ENCODE data around the gene INCENP.

The INCENP gene

DNA sequence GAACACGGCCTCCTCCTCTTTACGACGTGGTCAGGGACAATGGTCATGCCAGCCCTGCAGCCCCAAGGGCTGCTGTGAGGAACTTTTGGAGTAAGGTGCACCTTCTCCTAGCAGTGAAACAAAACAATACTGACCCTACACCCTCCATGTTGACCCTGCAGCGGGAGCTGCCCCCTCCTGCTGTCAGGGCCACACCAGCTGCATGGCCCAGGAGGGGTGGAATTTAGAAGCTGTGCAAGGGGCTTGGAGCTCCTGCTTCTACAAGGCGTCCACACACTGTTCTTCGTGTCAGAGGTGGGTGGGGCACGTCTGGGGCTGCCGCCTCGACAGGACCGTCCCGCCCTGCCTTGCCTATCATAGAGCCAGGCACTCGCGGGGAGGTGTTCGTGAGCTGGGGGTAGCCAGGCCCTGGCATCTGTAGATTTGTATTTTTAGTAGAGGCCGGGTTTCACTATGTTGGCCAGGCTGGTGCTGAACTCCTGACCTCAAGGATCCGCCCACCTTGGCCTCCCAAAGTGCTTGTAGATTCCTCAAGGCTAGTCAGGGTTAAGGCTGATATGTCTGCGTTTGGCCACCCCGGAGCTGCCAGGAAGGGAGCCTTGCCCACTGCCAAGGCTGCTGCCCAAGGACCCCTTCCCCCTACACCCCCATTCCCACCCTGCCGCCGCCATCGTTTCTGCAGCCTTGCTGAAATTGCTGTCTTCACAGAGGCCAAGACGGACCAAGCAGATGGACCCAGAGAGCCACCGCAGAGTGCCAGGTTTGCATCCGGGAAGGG, 15.9 kb downstream of the INCENP start (continued):
- TF ChIP-seq ZNF560 (tag by site-specific recombination; IDR thresholded peaks at IDR 0.05; ENCODE audit: borderline replicate concordance) = no peak
- no peak for TF ChIP-seq ZNF549 (tag by site-specific recombination; IDR thresholded peaks at IDR 0.05)
- no peak for TF ChIP-seq ZNF660 (tag by site-specific recombination; IDR thresholded peaks at IDR 0.05)
- no peak for TF ChIP-seq ZNF654 (tag by site-specific recombination; IDR thresholded peaks at IDR 0.05; ENCODE audit: low read depth)

DNA sequence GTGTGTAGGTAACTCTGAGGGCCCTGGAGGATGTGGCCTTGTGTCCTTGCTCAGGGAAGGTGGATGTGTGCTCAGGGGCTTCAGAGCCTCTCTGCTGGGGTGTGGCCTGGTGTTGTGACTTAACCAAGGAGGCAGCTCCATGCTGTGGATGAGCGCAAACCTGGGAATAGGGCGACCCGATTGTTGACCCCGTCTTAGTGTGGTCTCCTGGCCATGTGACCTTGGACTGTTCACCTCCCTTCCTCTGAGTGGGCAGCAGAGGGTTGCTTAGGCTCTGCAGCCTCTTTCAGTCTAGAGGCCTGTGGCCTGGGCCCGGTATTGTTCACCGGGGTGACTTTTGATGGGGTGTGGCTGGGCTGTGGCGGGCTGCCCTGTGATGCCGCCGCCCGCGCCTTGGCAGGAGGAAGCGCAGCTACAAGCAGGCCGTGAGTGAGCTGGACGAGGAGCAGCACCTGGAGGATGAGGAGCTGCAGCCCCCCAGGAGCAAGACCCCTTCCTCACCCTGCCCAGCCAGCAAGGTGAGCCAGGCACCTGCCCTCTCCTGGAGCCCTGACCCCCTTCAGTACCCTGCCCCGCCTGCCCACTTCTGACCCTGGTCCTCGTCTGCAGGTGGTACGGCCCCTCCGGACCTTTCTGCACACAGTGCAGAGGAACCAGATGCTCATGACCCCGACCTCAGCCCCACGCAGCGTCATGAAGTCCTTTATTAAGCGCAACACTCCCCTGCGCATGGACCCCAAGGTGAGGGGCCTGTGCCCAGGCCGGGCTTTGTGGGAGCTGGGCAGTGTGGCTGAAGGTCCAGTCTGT, 16.7 kb downstream of the INCENP start:
- H3K9me3 ChIP-seq (ENCODE audit: control insufficient read depth, insufficient read depth, low read depth, low read length) = no peaks in the 10 kb centered on the region

GRCh38 chr11:62141111-62142042, 17.6 kb downstream of the INCENP start:
- no peak overlapping the region for H3K27ac ChIP-seq (ENCODE audit: extremely low read depth, low read depth, low read length)
- H3K36me3 ChIP-seq (ENCODE audit: control insufficient read depth in 2 of 2, insufficient read depth in 1 of 2, low read length in 2 of 2) = peaks cover under 1 to 98% of the 10 kb centered on the region in 2 experiments; a peak in 2 of 3 replicates
- no peak overlapping the region for H3K4me3 ChIP-seq (ENCODE audit: low read depth, low read length)
- no peaks in the 10 kb centered on the region for H3K4me1 ChIP-seq (ENCODE audit: control insufficient read depth, insufficient read depth, low read length)
- ChIA-PET POLR2A (no interaction called here), CTCF (no interaction called here)
- TF ChIP-seq PRDM10 (tag by site-specific recombination; IDR thresholded peaks at IDR 0.05) = no peak
- TF ChIP-seq ZNF335 (tag by site-specific recombination; conservative IDR thresholded peaks at IDR 0.05) = no peak
- TF ChIP-seq, protein P1, sequence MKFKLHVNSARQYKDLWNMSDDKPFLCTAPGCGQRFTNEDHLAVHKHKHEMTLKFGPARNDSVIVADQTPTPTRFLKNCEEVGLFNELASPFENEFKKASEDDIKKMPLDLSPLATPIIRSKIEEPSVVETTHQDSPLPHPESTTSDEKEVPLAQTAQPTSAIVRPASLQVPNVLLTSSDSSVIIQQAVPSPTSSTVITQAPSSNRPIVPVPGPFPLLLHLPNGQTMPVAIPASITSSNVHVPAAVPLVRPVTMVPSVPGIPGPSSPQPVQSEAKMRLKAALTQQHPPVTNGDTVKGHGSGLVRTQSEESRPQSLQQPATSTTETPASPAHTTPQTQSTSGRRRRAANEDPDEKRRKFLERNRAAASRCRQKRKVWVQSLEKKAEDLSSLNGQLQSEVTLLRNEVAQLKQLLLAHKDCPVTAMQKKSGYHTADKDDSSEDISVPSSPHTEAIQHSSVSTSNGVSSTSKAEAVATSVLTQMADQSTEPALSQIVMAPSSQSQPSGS (tag by site-specific recombination; IDR thresholded peaks at IDR 0.05; ENCODE audit: low read depth) = no peak
- no peak for TF ChIP-seq ZNF510 (tag by site-specific recombination; IDR thresholded peaks at IDR 0.05; ENCODE audit: insufficient replicate concordance)
- TF ChIP-seq IKZF3 (tag by site-specific recombination; IDR thresholded peaks at IDR 0.05) = no peak
- H3K9me3 ChIP-seq (ENCODE audit: control insufficient read depth, insufficient read depth, low read depth, low read length) = no peaks in the 10 kb centered on the region

More for the DNA sequence above, 16.7 kb downstream of the INCENP start:
- no peaks in the 10 kb centered on the region for H3K4me1 ChIP-seq (ENCODE audit: control insufficient read depth, insufficient read depth, low read length)
- H3K4me3 ChIP-seq (ENCODE audit: low read depth, low read length) = no peak overlapping the region
- H3K36me3 ChIP-seq (ENCODE audit: control insufficient read depth in 2 of 2, insufficient read depth in 1 of 2, low read length in 2 of 2) = peaks cover 5 to 94% of the 10 kb centered on the region in 2 experiments; a peak in 2 of 3 replicates
- TF ChIP-seq SP7 (tag by site-specific recombination; IDR thresholded peaks at IDR 0.05) (no peak), ZNF174 (tag by site-specific recombination; IDR thresholded peaks at IDR 0.05) (no peak), ZNF302 (tag by site-specific recombination; IDR thresholded peaks at IDR 0.05; ENCODE audit: low read depth) (no peak), ZNF366 (tag by site-specific recombination; conservative IDR thresholded peaks at IDR 0.05) (no peak), SALL2 (tag by site-specific recombination; IDR thresholded peaks at IDR 0.05; ENCODE audit: borderline replicate concordance) (no peak), KLF7 (tag by site-specific recombination; IDR thresholded peaks at IDR 0.05; ENCODE audit: borderline replicate concordance) (no peak), ZNF624 (tag by site-specific recombination; IDR thresholded peaks at IDR 0.05) (no peak), TRIM28 (IDR thresholded peaks at IDR 0.05; ENCODE audit: borderline replicate concordance, low read length) (no peak)
- ChIA-PET POLR2A (no interaction called here), CTCF (interaction anchor here (1.3 kb wide), 1 partner anchor 17 kb away, joined by 3 read pairs; the partner anchor contains the start of gene INCENP)
- H3K27ac ChIP-seq (ENCODE audit: extremely low read depth, low read depth, low read length) = no peak overlapping the region
